ENCODE data around the gene CHIC1. TPM values are rescaled to one million over a fixed set of nuclear protein-coding genes. Genes with fewer than 3 reads are reported as not detected.
"Not testable (repeated sequence)": the region's sequence is repeated elsewhere in the genome, so short reads cannot be mapped to it uniquely, and the experiment has no call there.

The CHIC1 gene
- total RNA-seq (10 to 100 TPM in 3 of 5 donors, 1 to 10 TPM in 2; 2.3 to 20.5 (median 14.3) TPM), polyA plus RNA-seq (1 to 10 TPM; 1.7 to 2.4 (median 1.7) TPM)
- long read RNA-seq, donor 1 = 0 reads
- long read RNA-seq, donor 2, full-length matches to known transcripts = 1 of 1 reads
- long read RNA-seq, donor 2, partial matches to known transcripts = 0 of 1 reads
- long read RNA-seq, donor 2, other reads (novel, unspliced or antisense) = 0 of 1 reads
- long read RNA-seq, donor 3, full-length matches to known transcripts = 1 of 1 reads
- long read RNA-seq, donor 3, partial matches to known transcripts = 0 of 1 reads
- long read RNA-seq, donor 3, other reads (novel, unspliced or antisense) = 0 of 1 reads
- long read RNA-seq, donor 4 = 0 reads
- long read RNA-seq, donor 5, full-length matches to known transcripts = 1 of 1 reads
- long read RNA-seq, donor 5, partial matches to known transcripts = 0 of 1 reads
- long read RNA-seq, donor 5, other reads (novel, unspliced or antisense) = 0 of 1 reads
- long read RNA-seq, donor 6, full-length matches to known transcripts = 2 of 2 reads
- long read RNA-seq, donor 6, partial matches to known transcripts = 0 of 2 reads
- long read RNA-seq, donor 6, other reads (novel, unspliced or antisense) = 0 of 2 reads
- long read RNA-seq, donor 7 = 0 reads
- long read RNA-seq, donor 8, full-length matches to known transcripts = 1 of 1 reads
- long read RNA-seq, donor 8, partial matches to known transcripts = 0 of 1 reads
- long read RNA-seq, donor 8, other reads (novel, unspliced or antisense) = 0 of 1 reads
- long read RNA-seq, donor 9 = 0 reads
- long read RNA-seq, donor 10 = 0 reads

- WGBS, 5 donors = 0 to 30% (median 1%) methylated on average over 37 to 51 of the region's 51 CpGs
- TF ChIP-seq POLR2AphosphoS5 (IDR thresholded peaks at IDR 0.05) = peak in 1 of 3 donors; percentile 25
- TF ChIP-seq CTCF (IDR thresholded peaks at IDR 0.05) = no peak
- Histone ChIP-seq H3K9me3 (no peaks in the 10 kb centered on the region), H3K27ac (peak within 1 kb of the TSS; percentile 40 to 87 (median 83)), H3K4me1 (peaks cover 0 to 11% (median 5%) of the 10 kb centered on the region in 4 donors), H3K36me3 (no peaks in the 10 kb centered on the region), H3K27me3 (no peaks in the 10 kb centered on the region), H3K4me3 (peak within 1 kb of the TSS; percentile 54 to 69 (median 66))
- DNase-seq = peak; percentile 55 to 89
- intact Hi-C loops (cut with DNase I; ENCODE audit: low total_unique reads) = no loop called here
Observed at GRCh38 chrX:73562984-73563737, at the start of gene CHIC1. CHIC1 (plus strand) TSS chrX:73563197; CDS start chrX:73563285, 88 bp downstream.

GRCh38 chrX:73522823-73523222 is 40.2 kb upstream of the CHIC1 start:
- H3K27me3 ChIP-seq; intact Hi-C loops (cut with DNase I; ENCODE audit: low total_unique reads); H3K36me3 ChIP-seq; H3K27ac ChIP-seq; H3K9me3 ChIP-seq; DNase-seq; H3K4me1 ChIP-seq; H3K4me3 ChIP-seq: not testable (repeated sequence)
- WGBS, 5 donors = 47 to 66% (median 55%) methylated on average over 2 of the region's 2 CpGs

- Histone ChIP-seq H3K4me3 (no peak overlapping the region), H3K4me1 (no peaks in the 10 kb centered on the region), H3K27me3 (no peaks in the 10 kb centered on the region), H3K36me3 (no peaks in the 10 kb centered on the region), H3K9me3 (peaks cover 0 to 8% (median 4%) of the 10 kb centered on the region in 4 donors), H3K27ac (no peak overlapping the region)
- intact Hi-C loops (cut with DNase I; ENCODE audit: low total_unique reads) = no loop called here
- TF ChIP-seq POLR2A (IDR thresholded peaks at IDR 0.05) (no peak), EP300 (IDR thresholded peaks at IDR 0.05) (no peak), CTCF (IDR thresholded peaks at IDR 0.05) (no peak), POLR2AphosphoS5 (IDR thresholded peaks at IDR 0.05) (no peak)
- WGBS, 5 donors = 75 to 87% (median 80%) methylated on average over 8 of the region's 8 CpGs
- no peak for DNase-seq
Observed at GRCh38 chrX:73524906-73525305, 38.1 kb upstream of the CHIC1 start.

- no peak for DNase-seq
Observed at GRCh38 chrX:73525928-73526690, 36.9 kb upstream of the CHIC1 start.

GRCh38 chrX:73531655-73532054 is 31.3 kb upstream of the CHIC1 start:
- H3K4me3 ChIP-seq; H3K4me1 ChIP-seq; H3K27me3 ChIP-seq; H3K36me3 ChIP-seq; intact Hi-C loops (cut with DNase I; ENCODE audit: low total_unique reads); DNase-seq; H3K27ac ChIP-seq: not testable (repeated sequence)
- WGBS, 5 donors = 85 to 96% (median 88%) methylated on average over 4 of the region's 4 CpGs
- peaks cover 0 to 26% (median 6%) of the 10 kb centered on the region in 4 donors for H3K9me3 ChIP-seq

More at GRCh38 chrX:73525928-73526690, 36.9 kb upstream of the CHIC1 start:
- no peaks in the 10 kb centered on the region for H3K36me3 ChIP-seq
- H3K4me3 ChIP-seq = no peak overlapping the region
- no peak for TF ChIP-seq POLR2A (IDR thresholded peaks at IDR 0.05)
- peaks cover 0 to 12% (median 4%) of the 10 kb centered on the region in 4 donors for H3K9me3 ChIP-seq
- no peaks in the 10 kb centered on the region for H3K27me3 ChIP-seq
- no peak overlapping the region for H3K27ac ChIP-seq
- WGBS, 5 donors = 34 to 48% (median 35%) methylated on average over 5 to 13 of the region's 13 CpGs
- H3K4me1 ChIP-seq = no peaks in the 10 kb centered on the region
- intact Hi-C loops (cut with DNase I; ENCODE audit: low total_unique reads) = no loop called here
